Measurements from ENCODE around the gene CEBPB. TPM values are rescaled to one million over a fixed set of nuclear protein-coding genes. Genes with fewer than 3 reads are reported as not detected.
"Not testable (repeated sequence)": the region's sequence is repeated elsewhere in the genome, so short reads cannot be mapped to it uniquely, and the experiment has no call there.

The CEBPB gene
- total and polyA plus RNA-seq, 7 experiments from 2014 or later: 12.8 to 201 (median 37.1) TPM

- Mint-ChIP-seq H3K27me3 (peaks cover 0 to 1% (median 0%) of the 10 kb centered on the region in 5 donors), H3K9me3 (peaks cover 0 to 5% (median 0%) of the 10 kb centered on the region in 11 donors), H3K4me1 (peaks cover 13 to 44% (median 24%) of the 10 kb centered on the region in 7 donors), H3K4me3 (no peak overlapping the region), H3K36me3 (peaks cover 0 to 14% (median 8%) of the 10 kb centered on the region in 5 donors), H3K27ac (no peak overlapping the region)
- Histone ChIP-seq H3K36me3 (ENCODE audit: control insufficient read depth in 2 of 3, insufficient read depth in 3 of 3, low read length in 3 of 3) (no peaks in the 10 kb centered on the region), H3K9me3 (ENCODE audit: control insufficient read depth in 2 of 3, low read length in 3 of 3) (no peaks in the 10 kb centered on the region), H3K4me1 (ENCODE audit: control insufficient read depth in 2 of 2, insufficient read depth in 2 of 2, low read length in 2 of 2) (peaks cover 3 to 14% of the 10 kb centered on the region in 2 donors), H3K4me3 (ENCODE audit: low read length) (no peak overlapping the region), H3K27me3 (ENCODE audit: control insufficient read depth in 2 of 2, insufficient read depth in 2 of 2, low read length in 2 of 2) (no peaks in the 10 kb centered on the region), H3K27ac (ENCODE audit: low read depth, low read length) (no peak overlapping the region)
- DNase-seq (no peak), ATAC-seq (no peak)
- intact Hi-C loops (cut with micrococcal nuclease): no loop called here
- POLR2A ChIA-PET: no interaction called here
- CTCF ChIA-PET: no interaction called here
Measured at GRCh38 chr20:50198180-50198666, 7.6 kb downstream of the CEBPB start.

GRCh38 chr20:50198716-50199115 lies 8.1 kb downstream of the CEBPB start:
- Mint-ChIP-seq H3K36me3 (peaks cover 0 to 14% (median 9%) of the 10 kb centered on the region in 5 donors), H3K9me3 (peaks cover 0 to 9% (median 2%) of the 10 kb centered on the region in 11 donors), H3K27me3 (peaks cover 0 to 6% (median 0%) of the 10 kb centered on the region in 5 donors), H3K4me1 (peaks cover 8 to 39% (median 19%) of the 10 kb centered on the region in 7 donors), H3K27ac (no peak overlapping the region), H3K4me3 (no peak overlapping the region)
- H3K9me3 ChIP-seq (ENCODE audit: control insufficient read depth in 2 of 3, low read length in 3 of 3): no peaks in the 10 kb centered on the region
- intact Hi-C loops (cut with micrococcal nuclease): no loop called here
- no peaks in the 10 kb centered on the region for H3K36me3 ChIP-seq (ENCODE audit: control insufficient read depth in 2 of 3, insufficient read depth in 3 of 3, low read length in 3 of 3)
- H3K27ac ChIP-seq (ENCODE audit: low read depth, low read length): no peak overlapping the region
- CTCF ChIA-PET: no interaction called here
- H3K4me1 ChIP-seq (ENCODE audit: control insufficient read depth in 2 of 2, insufficient read depth in 2 of 2, low read length in 2 of 2): peaks cover 0 to 9% of the 10 kb centered on the region in 2 donors
- DNase-seq (no peak), ATAC-seq (no peak)
- no peaks in the 10 kb centered on the region for H3K27me3 ChIP-seq (ENCODE audit: control insufficient read depth in 2 of 2, insufficient read depth in 2 of 2, low read length in 2 of 2)
- no peak overlapping the region for H3K4me3 ChIP-seq (ENCODE audit: low read length)
- POLR2A ChIA-PET: interaction anchor here (1.0 kb wide), 1 partner anchor 228 kb away, joined by 3 read pairs; no protein-coding TSS in a partner anchor

- Histone ChIP-seq H3K9me3 (ENCODE audit: control insufficient read depth in 2 of 3, low read length in 3 of 3) (no peaks in the 10 kb centered on the region), H3K4me3 (ENCODE audit: low read length) (no peak overlapping the region), H3K36me3 (ENCODE audit: control insufficient read depth in 2 of 3, insufficient read depth in 3 of 3, low read length in 3 of 3) (no peaks in the 10 kb centered on the region), H3K27ac (ENCODE audit: low read depth, low read length) (no peak overlapping the region), H3K4me1 (ENCODE audit: control insufficient read depth in 2 of 2, insufficient read depth in 2 of 2, low read length in 2 of 2) (no peaks in the 10 kb centered on the region), H3K27me3 (ENCODE audit: control insufficient read depth in 2 of 2, insufficient read depth in 2 of 2, low read length in 2 of 2) (no peaks in the 10 kb centered on the region)
- no peak for ATAC-seq
- H3K4me1 Mint-ChIP-seq: peaks cover 3 to 35% (median 12%) of the 10 kb centered on the region in 7 donors
- peaks cover 0 to 17% (median 8%) of the 10 kb centered on the region in 11 donors for H3K9me3 Mint-ChIP-seq
- POLR2A ChIA-PET: interaction anchor here (0.5 to 1.0 kb wide), 2 partner anchors 227 to 526 kb away, joined by 3 to 4 read pairs; no protein-coding TSS in a partner anchor
- H3K27ac Mint-ChIP-seq: no peak overlapping the region
- peaks cover 0 to 16% (median 13%) of the 10 kb centered on the region in 5 donors for H3K36me3 Mint-ChIP-seq
- no peak overlapping the region for H3K4me3 Mint-ChIP-seq
- no peak for DNase-seq
- CTCF ChIA-PET: no interaction called here
- intact Hi-C loops (cut with micrococcal nuclease): no loop called here
- H3K27me3 Mint-ChIP-seq: peaks cover 0 to 8% (median 0%) of the 10 kb centered on the region in 5 donors
Measured at GRCh38 chr20:50199703-50200102, 9.1 kb downstream of the CEBPB start.

- ChIA-PET POLR2A (interaction anchor here (0.5 to 1.7 kb wide), 2 partner anchors 9 to 525 kb away, joined by 4 to 6 read pairs; no protein-coding TSS in a partner anchor), CTCF (interaction anchor here (1.3 kb wide), 1 partner anchor 9 kb away, joined by 3 read pairs; no protein-coding TSS in a partner anchor)
- no peaks in the 10 kb centered on the region for H3K4me1 ChIP-seq (ENCODE audit: control insufficient read depth in 2 of 2, insufficient read depth in 2 of 2, low read length in 2 of 2)
- DNase-seq (no peak), ATAC-seq (no peak)
- H3K9me3 Mint-ChIP-seq: peaks cover 0 to 17% (median 8%) of the 10 kb centered on the region in 11 donors
- no peaks in the 10 kb centered on the region for H3K27me3 ChIP-seq (ENCODE audit: control insufficient read depth in 2 of 2, insufficient read depth in 2 of 2, low read length in 2 of 2)
- peaks cover 0 to 8% (median 0%) of the 10 kb centered on the region in 5 donors for H3K27me3 Mint-ChIP-seq
- peak overlapping the region in 1 of 9 donors; percentile 7 for H3K27ac Mint-ChIP-seq
- H3K4me1 Mint-ChIP-seq: peaks cover 0 to 27% (median 7%) of the 10 kb centered on the region in 7 donors
- no peak overlapping the region for H3K4me3 Mint-ChIP-seq
- peaks cover 0 to 14% (median 13%) of the 10 kb centered on the region in 5 donors for H3K36me3 Mint-ChIP-seq
- H3K4me3 ChIP-seq (ENCODE audit: low read length): no peak overlapping the region
- H3K27ac ChIP-seq (ENCODE audit: low read depth, low read length): no peak overlapping the region
- intact Hi-C loops (cut with micrococcal nuclease): no loop called here
- H3K36me3 ChIP-seq (ENCODE audit: control insufficient read depth in 2 of 3, insufficient read depth in 3 of 3, low read length in 3 of 3): no peaks in the 10 kb centered on the region
- H3K9me3 ChIP-seq (ENCODE audit: control insufficient read depth in 2 of 3, low read length in 3 of 3): no peaks in the 10 kb centered on the region
Measured at GRCh38 chr20:50200482-50201104, 10.0 kb downstream of the CEBPB start.

GRCh38 chr20:50201710-50202109 lies 11.1 kb downstream of the CEBPB start:
- H3K4me1 Mint-ChIP-seq: peaks cover 0 to 20% (median 4%) of the 10 kb centered on the region in 7 donors
- POLR2A ChIA-PET: interaction anchor here (1.7 kb wide), 1 partner anchor 10 kb away, joined by 6 read pairs; no protein-coding TSS in a partner anchor

GRCh38 chr20:50202677-50203076 lies 12.0 kb downstream of the CEBPB start:
- ChIA-PET CTCF (no interaction called here), POLR2A (no interaction called here)
- H3K27ac Mint-ChIP-seq: peak overlapping the region in 1 of 9 donors; percentile 43
- H3K4me3 ChIP-seq (ENCODE audit: low read length): no peak overlapping the region
- H3K4me3 Mint-ChIP-seq: no peak overlapping the region
- peaks cover 0 to 14% (median 4%) of the 10 kb centered on the region in 7 donors for H3K4me1 Mint-ChIP-seq
- H3K27ac ChIP-seq (ENCODE audit: low read depth, low read length): no peak overlapping the region
- no peaks in the 10 kb centered on the region for H3K4me1 ChIP-seq (ENCODE audit: control insufficient read depth in 2 of 2, insufficient read depth in 2 of 2, low read length in 2 of 2)
- H3K27me3 Mint-ChIP-seq: peaks cover 0 to 13% (median 0%) of the 10 kb centered on the region in 5 donors
- H3K9me3 ChIP-seq (ENCODE audit: control insufficient read depth in 2 of 3, low read length in 3 of 3): no peaks in the 10 kb centered on the region
- H3K27me3 ChIP-seq (ENCODE audit: control insufficient read depth in 2 of 2, insufficient read depth in 2 of 2, low read length in 2 of 2): no peaks in the 10 kb centered on the region
- no peaks in the 10 kb centered on the region for H3K36me3 ChIP-seq (ENCODE audit: control insufficient read depth in 2 of 3, insufficient read depth in 3 of 3, low read length in 3 of 3)
- peaks cover 0 to 17% (median 8%) of the 10 kb centered on the region in 11 donors for H3K9me3 Mint-ChIP-seq
- H3K36me3 Mint-ChIP-seq: peaks cover 0 to 14% (median 13%) of the 10 kb centered on the region in 5 donors
- ATAC-seq (no peak), DNase-seq (no peak)
- intact Hi-C loops (cut with micrococcal nuclease): no loop called here

More at GRCh38 chr20:50201710-50202109, 11.1 kb downstream of the CEBPB start:
- H3K9me3 ChIP-seq (ENCODE audit: control insufficient read depth in 2 of 3, low read length in 3 of 3); DNase-seq; H3K27ac ChIP-seq (ENCODE audit: low read depth, low read length); H3K4me3 Mint-ChIP-seq; H3K27ac Mint-ChIP-seq; H3K4me3 ChIP-seq (ENCODE audit: low read length); ATAC-seq; intact Hi-C loops (cut with micrococcal nuclease); H3K36me3 ChIP-seq (ENCODE audit: control insufficient read depth in 2 of 3, insufficient read depth in 3 of 3, low read length in 3 of 3); H3K4me1 ChIP-seq (ENCODE audit: control insufficient read depth in 2 of 2, insufficient read depth in 2 of 2, low read length in 2 of 2); H3K27me3 ChIP-seq (ENCODE audit: control insufficient read depth in 2 of 2, insufficient read depth in 2 of 2, low read length in 2 of 2); H3K27me3 Mint-ChIP-seq: not testable (repeated sequence)
- peaks cover 0 to 14% (median 13%) of the 10 kb centered on the region in 5 donors for H3K36me3 Mint-ChIP-seq
- CTCF ChIA-PET: interaction anchor here (0.8 kb wide), 1 partner anchor 14 kb away, joined by 3 read pairs; no protein-coding TSS in a partner anchor
- peaks cover 0 to 17% (median 8%) of the 10 kb centered on the region in 11 donors for H3K9me3 Mint-ChIP-seq

Measured in naive thymus-derived CD4-positive, alpha-beta T cell (primary cell).